NCI-H526 (cell line): Measurements from ENCODE around the gene HOXB13.

Experiments used
- DNase-seq, 2 experiments: peaks; one replicate each; lab custom pipeline; 2025; lab: John Stamatoyannopoulos, UW

Gene HOXB13

DNA sequence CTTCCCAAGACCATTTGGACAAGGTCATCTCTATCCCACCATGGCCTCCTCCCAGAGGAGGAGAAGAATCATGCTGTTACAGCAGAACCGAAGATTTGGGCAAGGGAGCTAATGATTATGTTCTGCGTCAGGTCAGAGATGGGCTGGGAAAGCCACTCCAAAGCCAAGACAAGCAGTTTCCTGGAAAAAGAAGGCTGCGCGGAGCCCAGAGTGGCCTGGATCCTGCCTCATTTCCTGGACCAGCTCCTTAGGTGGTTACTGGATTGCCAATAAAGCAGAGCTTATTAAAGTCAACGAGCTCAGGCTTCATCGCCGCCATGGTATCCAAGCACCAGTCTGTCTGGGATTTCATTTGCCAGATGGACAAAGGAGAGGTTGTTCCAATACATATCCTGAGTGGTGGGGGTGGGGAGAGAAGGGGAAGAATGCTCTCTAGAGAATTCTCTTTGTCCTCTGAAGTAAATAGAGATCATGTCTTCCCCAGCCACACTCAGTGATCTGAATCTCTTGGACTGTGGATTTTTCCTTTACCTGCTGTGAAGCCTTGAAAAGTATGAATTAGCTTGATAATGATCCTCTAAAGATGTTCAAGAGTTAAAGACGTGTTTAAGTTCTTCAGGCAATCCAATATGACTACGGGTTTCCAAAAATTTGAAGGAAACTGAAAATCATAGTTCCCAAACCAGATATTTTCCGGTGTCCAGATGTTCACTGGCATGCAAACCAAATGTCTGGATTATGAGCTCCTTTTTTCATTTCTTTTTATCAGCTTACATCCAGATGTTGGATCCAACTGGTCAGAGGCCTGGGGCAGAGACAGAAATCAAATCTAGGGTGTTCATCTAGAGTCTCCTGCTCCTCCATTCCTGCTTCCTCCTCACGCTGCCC lies 23.9 kb downstream of the HOXB13 start:
- no peak for DNase-seq

DNA sequence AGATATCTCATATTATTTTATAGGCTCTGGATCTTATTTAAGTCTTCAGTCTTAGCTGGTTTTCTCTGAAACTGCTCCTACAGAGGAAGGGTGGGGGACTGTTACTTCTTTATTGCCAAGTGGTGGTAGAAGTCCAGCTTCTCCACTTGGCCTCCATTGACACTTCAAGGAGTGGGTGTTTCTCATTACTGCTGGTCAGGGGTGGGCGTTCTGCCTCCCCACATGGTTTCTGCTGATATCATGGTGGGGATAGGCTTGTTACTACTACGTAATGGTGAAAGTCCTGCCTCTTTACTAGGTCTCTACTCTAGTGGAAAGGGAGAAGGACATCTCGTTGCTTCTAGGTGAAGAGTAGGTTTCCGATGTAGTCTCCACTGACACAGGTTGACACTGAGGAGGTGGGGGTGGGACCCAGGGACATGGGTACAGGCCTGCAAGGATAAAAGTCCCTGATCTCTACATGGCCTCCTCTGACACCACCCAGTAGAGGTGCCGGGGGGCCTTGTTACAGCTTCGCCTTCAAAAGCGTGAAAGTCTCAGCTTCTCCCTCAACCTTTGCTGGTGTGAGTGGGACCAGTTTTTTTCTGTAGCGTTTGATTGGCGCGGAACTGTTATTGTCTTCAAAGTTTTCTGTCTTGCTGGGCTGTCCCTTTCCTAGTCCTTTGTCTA lies 26.6 kb downstream of the HOXB13 start:
- DNase-seq: no peak

DNA sequence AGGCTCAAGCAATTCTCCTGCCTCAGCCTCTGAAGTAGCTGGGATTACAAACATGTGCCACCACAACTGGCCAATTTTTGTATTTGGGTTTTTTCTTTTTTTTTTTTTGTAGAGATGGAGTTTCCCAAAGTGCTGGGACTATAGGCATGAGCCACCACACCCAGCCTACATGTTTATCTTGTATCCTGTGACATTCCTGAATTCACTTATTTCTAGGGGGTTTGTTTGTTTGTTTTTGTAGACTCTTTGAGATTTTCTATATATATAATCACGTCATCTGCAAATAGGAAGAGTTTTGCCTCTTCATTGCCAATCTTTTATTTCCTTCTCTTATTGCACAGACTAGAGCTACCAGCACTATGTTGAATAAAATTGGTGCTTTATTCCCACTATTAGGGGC lies 35.4 kb downstream of the HOXB13 start:
- no peak for DNase-seq

DNA sequence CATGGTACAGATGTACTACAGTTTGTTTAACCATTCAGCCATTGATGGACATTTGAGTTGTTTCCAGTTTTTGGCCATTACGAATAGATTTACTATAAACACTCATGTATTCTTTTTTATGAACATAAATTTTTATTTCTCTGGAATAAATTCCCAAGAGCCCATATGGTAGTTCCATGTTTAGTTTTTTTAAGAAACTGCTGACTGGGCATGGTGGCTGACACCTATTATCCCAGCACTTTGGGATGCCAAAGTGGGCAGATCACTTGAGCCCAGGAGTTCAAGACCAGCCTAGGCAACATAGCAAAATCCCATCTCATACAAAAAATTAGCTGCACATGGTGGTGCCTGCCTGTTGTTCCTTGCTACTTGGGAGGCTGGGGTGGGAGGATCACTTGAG lies 36.5 kb downstream of the HOXB13 start:
- no peak for DNase-seq

DNA sequence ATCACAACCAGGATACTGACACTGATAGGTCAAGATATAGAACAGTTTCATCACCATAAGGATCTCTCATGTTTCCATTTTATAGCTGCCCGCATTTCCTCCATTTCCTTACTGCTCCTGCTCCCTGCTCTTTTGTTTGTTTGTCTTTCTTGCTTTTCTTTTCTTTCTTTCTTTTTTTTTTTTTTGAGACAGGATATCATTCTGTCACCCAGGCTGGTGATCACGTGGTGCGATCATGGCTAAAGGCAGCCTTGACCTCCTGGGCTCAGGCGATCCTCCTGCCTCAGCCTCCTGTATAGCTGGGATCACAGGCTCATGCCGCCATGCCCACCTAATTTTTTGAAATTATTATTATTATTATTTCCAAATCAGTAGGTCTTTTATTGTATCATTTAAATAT lies 37.9 kb downstream of the HOXB13 start:
- DNase-seq: no peak

DNA sequence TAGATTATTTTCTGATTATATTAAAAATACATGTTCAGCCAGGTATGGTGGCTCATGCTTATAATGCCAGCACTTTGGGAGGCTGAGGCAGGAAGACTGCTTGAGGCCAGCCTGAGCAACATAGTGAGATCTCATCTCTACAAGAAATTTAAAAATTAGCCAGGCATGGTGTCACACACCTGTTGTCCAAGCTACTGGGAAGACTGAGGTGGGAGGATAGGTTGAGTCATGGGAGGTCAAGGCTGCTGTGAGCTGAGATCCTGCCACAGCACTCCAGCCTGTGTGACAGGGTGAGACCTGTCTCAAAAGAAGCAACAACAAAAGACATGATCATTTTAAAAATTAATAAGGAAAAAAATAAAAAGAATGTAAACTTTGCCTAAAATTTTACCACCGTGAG lies 46.9 kb downstream of the HOXB13 start:
- no peak for DNase-seq

DNA sequence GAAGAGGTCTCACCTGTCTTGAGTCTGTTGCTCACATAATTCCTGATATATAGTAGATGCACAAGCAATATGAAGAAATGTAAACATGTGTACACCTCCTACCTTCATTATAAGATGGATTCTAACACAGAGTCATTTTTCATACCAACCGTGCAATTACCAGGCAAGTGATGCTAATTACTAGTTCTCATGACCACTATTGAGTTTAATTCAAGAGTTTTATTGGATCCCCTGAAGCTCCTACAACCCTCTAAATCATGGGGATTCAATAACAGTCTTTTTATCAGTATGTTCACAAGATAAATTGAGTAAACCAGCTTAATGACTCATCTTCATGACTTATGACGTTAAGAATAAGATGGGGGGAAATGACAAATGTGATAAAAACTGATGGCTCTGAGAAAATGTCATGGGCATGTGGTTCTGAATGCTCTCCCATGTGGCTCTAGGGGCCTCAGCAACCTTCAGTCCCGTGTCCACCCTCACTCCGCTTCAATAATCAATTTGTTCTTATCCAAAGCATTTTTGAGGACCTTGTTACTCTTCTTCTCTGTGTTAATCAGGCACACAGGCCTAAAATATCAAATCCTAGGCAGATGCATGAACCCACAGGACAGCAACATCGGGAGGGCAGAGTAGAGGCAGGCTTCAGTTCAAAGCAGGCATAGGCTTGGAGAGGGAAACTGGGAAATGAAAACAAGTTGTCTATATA lies 49.0 kb downstream of the HOXB13 start:
- no peak for DNase-seq

DNA sequence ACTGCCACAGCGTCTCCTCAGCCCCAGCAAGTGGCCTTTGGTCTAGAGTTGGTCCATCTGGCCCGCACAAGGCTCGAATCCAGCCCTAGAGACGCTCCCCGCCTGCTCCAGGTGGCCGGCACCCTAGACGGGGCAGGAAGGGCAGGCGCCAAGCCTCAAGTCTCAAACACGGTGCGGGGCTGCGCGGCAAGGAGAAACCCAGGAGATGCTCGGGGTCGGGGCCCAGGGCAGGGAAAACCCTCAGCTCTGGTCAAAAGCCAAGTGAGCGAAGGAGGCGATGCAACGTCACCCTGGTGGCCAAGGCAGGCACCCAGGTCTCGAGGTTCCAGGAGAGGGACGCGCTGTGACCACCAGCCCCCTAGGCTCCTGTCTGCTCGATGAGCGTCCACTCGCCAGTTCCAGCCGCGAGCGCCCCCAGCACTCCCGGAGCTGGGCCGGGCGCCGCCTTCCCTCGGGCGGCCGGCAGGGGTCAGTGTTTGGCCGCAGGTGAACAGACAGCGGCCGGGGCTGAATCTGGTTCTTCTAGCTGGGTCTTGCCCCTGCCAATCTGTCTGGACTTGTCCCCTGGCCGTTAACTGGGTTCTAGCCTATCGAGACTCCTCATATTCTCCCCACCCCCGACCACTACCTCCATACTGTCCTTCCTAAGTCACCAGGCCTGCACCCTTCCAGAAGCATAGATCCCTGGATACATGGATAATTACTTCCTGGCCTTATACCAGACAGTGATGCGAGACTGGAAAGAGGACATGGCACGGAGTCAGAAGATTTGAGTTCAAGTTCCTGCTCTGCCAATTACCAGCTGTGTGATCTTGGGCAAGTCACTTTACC lies 50.2 kb downstream of the HOXB13 start:
- peak; percentile 9 to 86 for DNase-seq

DNA sequence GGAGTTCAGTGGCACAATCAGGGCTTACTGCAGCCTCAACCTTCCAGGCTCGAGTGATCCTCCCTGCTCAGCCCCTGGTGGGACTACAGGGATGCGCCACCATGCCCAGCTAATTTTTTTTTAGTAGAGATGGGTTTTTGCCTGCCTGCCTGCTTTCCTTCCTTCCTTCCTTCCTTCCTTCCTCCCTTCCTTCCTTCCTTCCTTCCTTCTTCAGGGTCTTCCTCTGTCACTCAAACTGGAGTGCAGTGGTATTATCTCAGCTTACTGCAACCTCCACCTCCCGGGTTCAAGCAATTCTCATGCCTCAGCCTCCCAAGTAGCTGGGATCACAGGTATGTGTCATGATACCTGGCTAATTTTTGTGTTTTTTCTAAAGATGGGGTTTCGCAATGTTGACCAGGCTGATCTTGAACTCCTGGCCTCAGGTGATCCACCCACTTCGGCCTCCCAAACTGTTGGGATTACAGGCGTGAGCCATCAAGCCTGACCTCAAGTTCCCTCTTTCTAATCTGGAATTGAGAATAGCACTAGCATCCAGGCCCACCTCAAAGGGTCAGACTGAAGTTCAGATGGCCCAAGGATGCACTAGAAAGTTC lies 51.5 kb downstream of the HOXB13 start:
- DNase-seq: no peak
